ENCODE data around the gene SYT1. TPM values are rescaled to one million over a fixed set of nuclear protein-coding genes. Genes with fewer than 3 reads are reported as not detected.

The SYT1 gene
- total RNA-seq, 2 experiments from 2014 or later: not detected

DNA sequence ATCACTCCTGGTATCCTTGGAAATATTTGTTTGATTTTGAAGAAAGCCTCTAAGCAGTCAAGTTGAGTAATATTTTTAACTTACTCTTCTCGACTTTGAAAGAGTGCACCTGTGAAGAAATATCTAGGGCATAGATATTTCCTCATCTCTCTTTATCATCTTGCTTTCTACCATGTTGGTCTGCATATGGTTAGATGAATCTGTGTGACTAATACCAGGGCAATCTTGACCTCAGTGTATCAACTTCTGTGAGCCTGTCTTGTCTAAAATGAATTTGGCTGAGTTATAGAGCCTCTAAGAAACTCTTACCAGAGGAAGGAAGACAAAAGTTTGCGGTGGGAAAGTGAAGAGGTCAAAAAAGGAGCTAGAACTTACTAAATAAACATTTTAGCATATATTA lies 68.4 kb downstream of the SYT1 start:
- Histone ChIP-seq H3K4me3 (ENCODE audit: low read length) (no peak overlapping the region), H3K27ac (ENCODE audit: low read depth in 1 of 2, low read length in 2 of 2) (no peak overlapping the region), H3K4me1 (ENCODE audit: insufficient read depth, low read length) (no peaks in the 10 kb centered on the region), H3K36me3 (ENCODE audit: insufficient read depth, low read length) (no peaks in the 10 kb centered on the region), H3K9me3 (ENCODE audit: control insufficient read depth in 1 of 2, insufficient read depth in 1 of 2, low read length in 2 of 2) (no peaks in the 10 kb centered on the region), H3K27me3 (ENCODE audit: control insufficient read depth in 1 of 2, insufficient read depth in 2 of 2, low read length in 2 of 2) (no peaks in the 10 kb centered on the region)
- DNase-seq (no peak), ATAC-seq (ENCODE audit: poor library complexity) (no peak)
- Mint-ChIP-seq H3K27me3 (no peaks in the 10 kb centered on the region), H3K4me3 (no peak overlapping the region), H3K4me1 (ENCODE audit: low read depth) (no peaks in the 10 kb centered on the region), H3K36me3 (ENCODE audit: low read depth) (no peaks in the 10 kb centered on the region), H3K9me3 (peaks cover 3% of the 10 kb centered on the region), H3K27ac (no peak overlapping the region)
- CTCF ChIA-PET: no interaction called here
- POLR2A ChIA-PET: no interaction called here
- intact Hi-C loops (cut with DNase I, micrococcal nuclease): no loop called here
- TF ChIP-seq, protein P1, sequence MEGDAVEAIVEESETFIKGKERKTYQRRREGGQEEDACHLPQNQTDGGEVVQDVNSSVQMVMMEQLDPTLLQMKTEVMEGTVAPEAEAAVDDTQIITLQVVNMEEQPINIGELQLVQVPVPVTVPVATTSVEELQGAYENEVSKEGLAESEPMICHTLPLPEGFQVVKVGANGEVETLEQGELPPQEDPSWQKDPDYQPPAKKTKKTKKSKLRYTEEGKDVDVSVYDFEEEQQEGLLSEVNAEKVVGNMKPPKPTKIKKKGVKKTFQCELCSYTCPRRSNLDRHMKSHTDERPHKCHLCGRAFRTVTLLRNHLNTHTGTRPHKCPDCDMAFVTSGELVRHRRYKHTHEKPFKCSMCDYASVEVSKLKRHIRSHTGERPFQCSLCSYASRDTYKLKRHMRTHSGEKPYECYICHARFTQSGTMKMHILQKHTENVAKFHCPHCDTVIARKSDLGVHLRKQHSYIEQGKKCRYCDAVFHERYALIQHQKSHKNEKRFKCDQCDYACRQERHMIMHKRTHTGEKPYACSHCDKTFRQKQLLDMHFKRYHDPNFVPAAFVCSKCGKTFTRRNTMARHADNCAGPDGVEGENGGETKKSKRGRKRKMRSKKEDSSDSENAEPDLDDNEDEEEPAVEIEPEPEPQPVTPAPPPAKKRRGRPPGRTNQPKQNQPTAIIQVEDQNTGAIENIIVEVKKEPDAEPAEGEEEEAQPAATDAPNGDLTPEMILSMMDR (IDR thresholded peaks at IDR 0.05): no peak

DNA sequence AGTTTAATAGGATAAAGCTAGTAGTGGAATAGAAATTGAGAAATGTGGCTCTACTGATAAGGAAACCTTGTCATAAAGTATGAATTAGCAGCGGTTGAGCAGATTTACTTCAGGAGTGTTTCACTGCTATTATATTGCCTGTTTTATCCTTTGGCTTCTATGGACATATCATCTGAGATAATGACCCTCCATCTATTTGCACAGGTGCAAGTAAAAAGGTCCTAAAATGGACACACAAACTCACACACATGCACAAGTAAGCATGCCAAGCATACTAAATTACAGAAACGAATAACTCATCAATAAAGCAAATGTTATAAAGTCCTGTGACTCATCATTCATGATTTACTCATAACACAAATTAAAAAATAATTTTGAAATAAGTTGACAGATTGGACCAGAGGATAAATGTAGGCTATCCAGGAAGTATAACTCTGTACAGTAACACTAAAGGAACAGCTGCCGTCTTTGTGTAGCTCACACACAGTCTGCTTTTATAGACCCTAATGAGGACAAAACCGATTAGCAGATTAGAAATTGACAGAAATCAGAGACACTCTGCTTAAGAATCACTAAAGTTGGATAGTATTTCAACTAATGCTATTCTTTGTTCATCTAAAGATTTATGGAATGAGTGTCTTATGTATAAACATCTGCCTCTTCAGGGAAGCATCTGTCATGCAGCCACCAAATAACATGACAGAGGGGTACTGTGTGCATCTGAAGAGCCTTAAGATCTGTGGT lies 73.9 kb downstream of the SYT1 start:
- peaks cover 3% of the 10 kb centered on the region for H3K9me3 Mint-ChIP-seq

DNA sequence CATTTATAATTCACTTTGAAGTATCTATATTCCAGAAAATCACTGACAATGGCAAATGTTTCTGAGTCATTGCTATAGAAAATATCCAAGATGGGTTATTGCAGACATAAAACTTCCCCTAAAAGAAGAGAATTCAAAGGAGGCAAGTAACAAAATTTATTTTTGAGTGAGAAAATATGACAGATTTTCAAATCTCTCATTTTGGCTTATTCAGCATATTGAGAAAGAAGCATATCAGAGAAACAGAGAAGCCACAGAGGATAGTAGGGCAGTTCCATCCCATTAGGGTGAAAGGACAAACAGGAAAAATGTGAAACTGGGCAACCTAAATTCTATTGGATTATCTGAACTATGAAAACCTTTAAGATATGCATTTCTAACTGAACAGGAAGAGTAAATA lies 85.0 kb downstream of the SYT1 start:
- no peaks in the 10 kb centered on the region for H3K27me3 Mint-ChIP-seq
- H3K9me3 Mint-ChIP-seq: no peaks in the 10 kb centered on the region
- no peak for DNase-seq
- H3K27ac ChIP-seq (ENCODE audit: low read depth in 1 of 2, low read length in 2 of 2): no peak overlapping the region
- ChIA-PET CTCF (no interaction called here), POLR2A (no interaction called here)
- H3K9me3 ChIP-seq (ENCODE audit: control insufficient read depth in 1 of 2, insufficient read depth in 1 of 2, low read length in 2 of 2): peaks cover 0 to 3% of the 10 kb centered on the region in 2 experiments
- H3K4me3 Mint-ChIP-seq: no peak overlapping the region
- no peaks in the 10 kb centered on the region for H3K36me3 Mint-ChIP-seq (ENCODE audit: low read depth)
- H3K27me3 ChIP-seq (ENCODE audit: control insufficient read depth in 1 of 2, insufficient read depth in 2 of 2, low read length in 2 of 2): no peaks in the 10 kb centered on the region
- no peak for ATAC-seq (ENCODE audit: poor library complexity)
- no peaks in the 10 kb centered on the region for H3K4me1 ChIP-seq (ENCODE audit: insufficient read depth, low read length)
- TF ChIP-seq, protein P1 (IDR thresholded peaks at IDR 0.05): no peak
- no peak overlapping the region for H3K4me3 ChIP-seq (ENCODE audit: low read length)
- no peak overlapping the region for H3K27ac Mint-ChIP-seq
- H3K4me1 Mint-ChIP-seq (ENCODE audit: low read depth): no peaks in the 10 kb centered on the region
- intact Hi-C loops (cut with DNase I, micrococcal nuclease): no loop called here
- H3K36me3 ChIP-seq (ENCODE audit: insufficient read depth, low read length): no peaks in the 10 kb centered on the region

More for the DNA sequence above, 73.9 kb downstream of the SYT1 start:
- DNase-seq: no peak
- no peaks in the 10 kb centered on the region for H3K27me3 ChIP-seq (ENCODE audit: control insufficient read depth in 1 of 2, insufficient read depth in 2 of 2, low read length in 2 of 2)
- TF ChIP-seq, protein P1 (IDR thresholded peaks at IDR 0.05): no peak
- H3K4me3 ChIP-seq (ENCODE audit: low read length): no peak overlapping the region
- no peak for ATAC-seq (ENCODE audit: poor library complexity)
- H3K27ac ChIP-seq (ENCODE audit: low read depth in 1 of 2, low read length in 2 of 2): no peak overlapping the region
- POLR2A ChIA-PET: no interaction called here
- Mint-ChIP-seq H3K4me3 (no peak overlapping the region), H3K27me3 (no peaks in the 10 kb centered on the region), H3K36me3 (ENCODE audit: low read depth) (no peaks in the 10 kb centered on the region), H3K4me1 (ENCODE audit: low read depth) (no peaks in the 10 kb centered on the region), H3K27ac (no peak overlapping the region)
- H3K9me3 ChIP-seq (ENCODE audit: control insufficient read depth in 1 of 2, insufficient read depth in 1 of 2, low read length in 2 of 2): peaks cover 0 to 5% of the 10 kb centered on the region in 2 experiments
- H3K4me1 ChIP-seq (ENCODE audit: insufficient read depth, low read length): no peaks in the 10 kb centered on the region
- no peaks in the 10 kb centered on the region for H3K36me3 ChIP-seq (ENCODE audit: insufficient read depth, low read length)
- intact Hi-C loops (cut with DNase I, micrococcal nuclease): no loop called here
- CTCF ChIA-PET: no interaction called here
